Measurements from ENCODE around the gene SPTBN1.

SPTBN1 gene

DNA sequence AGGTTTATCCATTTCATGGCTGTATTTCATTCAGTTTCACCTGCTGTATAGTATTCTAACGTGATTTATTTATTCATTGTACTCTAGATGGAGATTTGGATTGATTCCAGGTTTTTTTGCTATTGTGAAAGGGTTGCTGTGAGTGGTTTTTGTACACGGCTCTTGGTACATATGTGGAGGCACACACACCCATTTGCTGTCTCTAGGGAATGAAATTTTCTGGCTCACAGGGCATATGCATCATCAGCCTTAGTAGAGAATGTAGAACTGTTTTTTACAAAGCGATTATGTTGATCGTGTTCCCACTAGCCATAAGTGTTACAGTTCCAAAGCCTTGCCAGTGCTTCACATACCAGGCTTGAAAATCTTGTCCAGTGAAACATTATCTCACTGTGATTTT is 5.1 kb downstream of the SPTBN1 start:
- TF ChIP-seq EGR1 (IDR thresholded peaks at IDR 0.05) (no peak), RAD21 (IDR thresholded peaks at IDR 0.05; ENCODE audit: low read depth) (no peak), ZBTB7A (IDR thresholded peaks at IDR 0.05; ENCODE audit: low read depth) (no peak), CEBPB (IDR thresholded peaks at IDR 0.05) (no peak), USF1 (IDR thresholded peaks at IDR 0.05) (no peak), TAF1 (IDR thresholded peaks at IDR 0.05; ENCODE audit: low read depth) (no peak), TCF12 (IDR thresholded peaks at IDR 0.05; ENCODE audit: low read depth) (no peak), YY1 (IDR thresholded peaks at IDR 0.05; ENCODE audit: low read depth) (no peak), TEAD4 (IDR thresholded peaks at IDR 0.05) (no peak)

- TF ChIP-seq RAD21 (IDR thresholded peaks at IDR 0.05; ENCODE audit: low read depth) = no peak
- no peak for TF ChIP-seq EGR1 (IDR thresholded peaks at IDR 0.05)
- no peak for TF ChIP-seq NFIC (IDR thresholded peaks at IDR 0.05)
- no peak for TF ChIP-seq TCF12 (IDR thresholded peaks at IDR 0.05; ENCODE audit: low read depth)
- TF ChIP-seq EP300 (IDR thresholded peaks at IDR 0.05; ENCODE audit: borderline replicate concordance) = no peak
- no peak for TF ChIP-seq USF1 (IDR thresholded peaks at IDR 0.05)
- no peak for TF ChIP-seq CREB1 (IDR thresholded peaks at IDR 0.05; ENCODE audit: low read depth)
- no peak for TF ChIP-seq FOXM1 (IDR thresholded peaks at IDR 0.05; ENCODE audit: borderline replicate concordance, low read depth)
- no peak for TF ChIP-seq CEBPB (IDR thresholded peaks at IDR 0.05)
- no peak for TF ChIP-seq MAX (IDR thresholded peaks at IDR 0.05)
- no peak for TF ChIP-seq ZBTB7A (IDR thresholded peaks at IDR 0.05; ENCODE audit: low read depth)
- TF ChIP-seq TAF1 (IDR thresholded peaks at IDR 0.05; ENCODE audit: low read depth) = no peak
- no peak for TF ChIP-seq YY1 (IDR thresholded peaks at IDR 0.05; ENCODE audit: low read depth)
- TF ChIP-seq, protein P1, sequence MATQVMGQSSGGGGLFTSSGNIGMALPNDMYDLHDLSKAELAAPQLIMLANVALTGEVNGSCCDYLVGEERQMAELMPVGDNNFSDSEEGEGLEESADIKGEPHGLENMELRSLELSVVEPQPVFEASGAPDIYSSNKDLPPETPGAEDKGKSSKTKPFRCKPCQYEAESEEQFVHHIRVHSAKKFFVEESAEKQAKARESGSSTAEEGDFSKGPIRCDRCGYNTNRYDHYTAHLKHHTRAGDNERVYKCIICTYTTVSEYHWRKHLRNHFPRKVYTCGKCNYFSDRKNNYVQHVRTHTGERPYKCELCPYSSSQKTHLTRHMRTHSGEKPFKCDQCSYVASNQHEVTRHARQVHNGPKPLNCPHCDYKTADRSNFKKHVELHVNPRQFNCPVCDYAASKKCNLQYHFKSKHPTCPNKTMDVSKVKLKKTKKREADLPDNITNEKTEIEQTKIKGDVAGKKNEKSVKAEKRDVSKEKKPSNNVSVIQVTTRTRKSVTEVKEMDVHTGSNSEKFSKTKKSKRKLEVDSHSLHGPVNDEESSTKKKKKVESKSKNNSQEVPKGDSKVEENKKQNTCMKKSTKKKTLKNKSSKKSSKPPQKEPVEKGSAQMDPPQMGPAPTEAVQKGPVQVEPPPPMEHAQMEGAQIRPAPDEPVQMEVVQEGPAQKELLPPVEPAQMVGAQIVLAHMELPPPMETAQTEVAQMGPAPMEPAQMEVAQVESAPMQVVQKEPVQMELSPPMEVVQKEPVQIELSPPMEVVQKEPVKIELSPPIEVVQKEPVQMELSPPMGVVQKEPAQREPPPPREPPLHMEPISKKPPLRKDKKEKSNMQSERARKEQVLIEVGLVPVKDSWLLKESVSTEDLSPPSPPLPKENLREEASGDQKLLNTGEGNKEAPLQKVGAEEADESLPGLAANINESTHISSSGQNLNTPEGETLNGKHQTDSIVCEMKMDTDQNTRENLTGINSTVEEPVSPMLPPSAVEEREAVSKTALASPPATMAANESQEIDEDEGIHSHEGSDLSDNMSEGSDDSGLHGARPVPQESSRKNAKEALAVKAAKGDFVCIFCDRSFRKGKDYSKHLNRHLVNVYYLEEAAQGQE (IDR thresholded peaks at IDR 0.05; ENCODE audit: low read depth) = no peak
These were observed 8.2 kb downstream of the SPTBN1 start for GRCh38 chr2:54464341-54464740.

GRCh38 chr2:54465143-54465542 is 9.0 kb downstream of the SPTBN1 start:
- TF ChIP-seq USF1 (IDR thresholded peaks at IDR 0.05) (no peak), YY1 (IDR thresholded peaks at IDR 0.05; ENCODE audit: low read depth) (no peak), EP300 (IDR thresholded peaks at IDR 0.05; ENCODE audit: borderline replicate concordance) (no peak), TAF1 (IDR thresholded peaks at IDR 0.05; ENCODE audit: low read depth) (no peak)

DNA sequence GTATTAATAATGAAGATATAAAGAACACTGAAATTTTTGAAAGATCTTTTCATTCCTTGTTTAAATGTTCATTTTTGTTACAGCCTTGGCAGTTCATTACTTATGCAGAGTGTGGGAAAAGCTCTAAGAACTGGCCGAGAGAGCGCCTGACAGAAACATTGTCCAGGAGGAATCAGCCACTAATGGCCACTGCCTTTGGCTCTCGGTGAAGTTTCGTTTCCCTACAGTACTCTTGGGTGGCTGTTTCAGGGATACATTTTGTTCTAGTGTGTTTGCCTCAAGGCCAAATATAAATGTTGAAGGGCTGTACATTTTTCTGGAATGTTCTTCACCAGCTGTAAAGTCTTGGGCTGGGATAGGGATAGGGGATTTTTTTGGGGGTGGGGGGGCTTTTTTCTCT is 10.7 kb downstream of the SPTBN1 start:
- TF ChIP-seq TAF1 (IDR thresholded peaks at IDR 0.05; ENCODE audit: low read depth) (no peak), EGR1 (IDR thresholded peaks at IDR 0.05) (no peak), RAD21 (IDR thresholded peaks at IDR 0.05; ENCODE audit: low read depth) (no peak), YY1 (IDR thresholded peaks at IDR 0.05; ENCODE audit: low read depth) (no peak), ZBTB7A (IDR thresholded peaks at IDR 0.05; ENCODE audit: low read depth) (no peak), MAX (IDR thresholded peaks at IDR 0.05) (no peak), TEAD4 (IDR thresholded peaks at IDR 0.05) (no peak), EP300 (IDR thresholded peaks at IDR 0.05; ENCODE audit: borderline replicate concordance) (no peak), CREB1 (IDR thresholded peaks at IDR 0.05; ENCODE audit: low read depth) (no peak), FOXM1 (IDR thresholded peaks at IDR 0.05; ENCODE audit: borderline replicate concordance, low read depth) (no peak), NFIC (IDR thresholded peaks at IDR 0.05) (no peak), CEBPB (IDR thresholded peaks at IDR 0.05) (no peak), USF1 (IDR thresholded peaks at IDR 0.05) (no peak), TCF12 (IDR thresholded peaks at IDR 0.05; ENCODE audit: low read depth) (no peak)
- TF ChIP-seq, protein P1 (IDR thresholded peaks at IDR 0.05; ENCODE audit: low read depth) = no peak

GRCh38 chr2:54468673-54469072 is 12.5 kb downstream of the SPTBN1 start:
- TF ChIP-seq EP300 (IDR thresholded peaks at IDR 0.05; ENCODE audit: borderline replicate concordance) (no peak), TEAD4 (IDR thresholded peaks at IDR 0.05) (no peak), MAX (IDR thresholded peaks at IDR 0.05) (no peak), ZBTB7A (IDR thresholded peaks at IDR 0.05; ENCODE audit: low read depth) (no peak), TAF1 (IDR thresholded peaks at IDR 0.05; ENCODE audit: low read depth) (no peak), FOXM1 (IDR thresholded peaks at IDR 0.05; ENCODE audit: borderline replicate concordance, low read depth) (no peak), CEBPB (IDR thresholded peaks at IDR 0.05) (no peak), YY1 (IDR thresholded peaks at IDR 0.05; ENCODE audit: low read depth) (no peak), TCF12 (IDR thresholded peaks at IDR 0.05; ENCODE audit: low read depth) (no peak), EGR1 (IDR thresholded peaks at IDR 0.05) (no peak), NFIC (IDR thresholded peaks at IDR 0.05) (no peak), RAD21 (IDR thresholded peaks at IDR 0.05; ENCODE audit: low read depth) (no peak), USF1 (IDR thresholded peaks at IDR 0.05) (no peak), CREB1 (IDR thresholded peaks at IDR 0.05; ENCODE audit: low read depth) (no peak)
- TF ChIP-seq, protein P1 (IDR thresholded peaks at IDR 0.05; ENCODE audit: low read depth) = no peak
